Testis (tissue), 2 donors: Measurements from ENCODE around the gene ADK.

ENCODE experiments used
- CTCF ChIP-seq, 3 experiments: fragments of 450-650 bp in 2 of 3; fragments of 200-600 bp in 1 of 3; sonication (generic) in 1 of 3; IDR thresholded peaks; one replicate each; pipeline ENCODE4 v1.5.1; 2016 to 2019; ENCODE audit warnings: antibody characterized with exemption in 3 of 3, mild to moderate bottlenecking in 2 of 3, moderate library complexity in 1 of 3
- POLR2A ChIP-seq: fragments of 450-650 bp; IDR thresholded peaks from one replicate; pipeline ENCODE4 v1.6.1; 2017; ENCODE audit warnings: antibody characterized with exemption, mild to moderate bottlenecking, moderate library complexity

GRCh38 chr10:74140553-74140952 is 10.5 kb upstream of the ADK start:
- TF ChIP-seq CTCF (IDR thresholded peaks at IDR 0.05) (no peak), POLR2A (no peak)
